GM19324 (cell line): ENCODE data around the gene PTPN12.
"Not testable (repeated sequence)": the region's sequence is repeated elsewhere in the genome, so short reads cannot be mapped to it uniquely, and the experiment has no call there.

Experiments used
- ATAC-seq: cut with Tn5 transposase; IDR thresholded peaks from one replicate; pipeline ENCODE4 v1.9.1; 2021; ENCODE audit warnings: mild to moderate bottlenecking, moderate library complexity; ENCODE audit not compliant: unreplicated experiment, low FRiP score

Gene PTPN12

GRCh38 chr7:77575187-77575586 lies 38.1 kb downstream of the PTPN12 start:
- ATAC-seq: no peak

- ATAC-seq: no peak
Measured at GRCh38 chr7:77576856-77577255, 39.8 kb downstream of the PTPN12 start.

DNA sequence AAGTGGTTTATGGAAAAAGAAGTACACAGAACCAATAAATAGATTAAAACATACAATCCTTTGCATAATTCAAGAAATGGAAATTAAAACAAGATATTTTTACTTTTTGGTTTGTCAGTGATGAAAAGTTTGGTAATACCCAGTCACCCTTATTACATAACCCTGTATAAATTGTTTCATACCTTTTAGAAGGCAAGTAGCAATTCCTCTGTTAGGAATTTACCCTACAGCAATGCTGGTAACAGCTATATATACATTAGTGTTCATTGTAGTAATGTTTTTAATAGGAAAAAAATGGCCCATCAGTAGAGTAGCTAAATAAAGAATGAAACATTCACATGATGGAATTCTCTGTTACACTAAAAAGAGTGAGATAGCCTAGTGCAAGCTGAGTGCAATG lies 42.7 kb downstream of the PTPN12 start:
- no peak for ATAC-seq

- ATAC-seq: no peak
Measured at GRCh38 chr7:77580762-77581350, 43.8 kb downstream of the PTPN12 start.

GRCh38 chr7:77587272-77587671 lies 50.2 kb downstream of the PTPN12 start:
- no peak for ATAC-seq

- no peak for ATAC-seq
Measured at GRCh38 chr7:77600952-77601351, 63.9 kb downstream of the PTPN12 start.

DNA sequence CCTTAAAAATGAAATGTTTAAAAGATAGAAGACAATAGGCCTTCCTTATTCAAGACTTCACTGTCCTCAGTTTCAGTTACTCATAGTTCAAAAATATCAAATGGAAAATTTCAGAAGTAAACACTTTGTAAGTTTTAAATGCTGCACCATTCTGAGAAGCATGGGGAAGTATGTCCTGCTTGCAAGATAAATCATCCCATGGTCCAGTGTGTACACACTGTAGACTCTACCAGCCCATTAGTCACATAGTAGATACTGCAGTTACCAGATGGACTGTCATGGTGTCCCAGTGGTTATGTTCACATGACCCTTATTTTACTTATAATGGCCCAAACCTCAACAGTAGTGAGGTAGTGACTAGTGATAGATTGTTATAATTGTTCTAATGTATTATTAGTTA lies 69.5 kb downstream of the PTPN12 start:
- no peak for ATAC-seq

DNA sequence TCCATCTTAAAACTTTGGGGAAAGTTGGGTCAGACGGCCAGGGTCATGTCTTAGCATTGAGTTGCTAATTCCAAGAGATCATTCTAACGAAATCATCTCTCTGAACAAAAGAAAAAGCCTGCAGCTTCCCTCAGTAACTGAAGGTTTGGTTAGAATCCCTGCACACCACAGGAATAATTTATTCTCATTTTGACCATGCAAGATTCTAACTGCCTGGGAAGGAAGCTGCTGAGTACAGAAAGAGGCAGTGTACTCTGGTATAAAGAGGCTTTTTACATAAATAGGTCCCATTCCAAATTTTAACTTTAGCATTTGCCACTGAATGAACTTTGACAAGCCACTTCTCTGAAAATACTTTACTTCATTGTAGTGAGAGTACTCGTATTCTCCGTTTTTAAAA lies 82.2 kb downstream of the PTPN12 start:
- ATAC-seq: no peak

- ATAC-seq: no peak
Measured at GRCh38 chr7:77626586-77627308, 89.7 kb downstream of the PTPN12 start.

DNA sequence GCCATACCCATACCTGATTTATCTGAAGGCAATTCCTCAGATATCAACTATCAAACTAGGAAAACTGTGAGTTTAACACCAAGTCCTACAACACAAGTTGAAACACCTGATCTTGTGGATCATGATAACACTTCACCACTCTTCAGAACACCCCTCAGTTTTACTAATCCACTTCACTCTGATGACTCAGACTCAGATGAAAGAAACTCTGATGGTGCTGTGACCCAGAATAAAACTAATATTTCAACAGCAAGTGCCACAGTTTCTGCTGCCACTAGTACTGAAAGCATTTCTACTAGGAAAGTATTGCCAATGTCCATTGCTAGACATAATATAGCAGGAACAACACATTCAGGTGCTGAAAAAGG lies 90.2 kb downstream of the PTPN12 start:
- no peak for ATAC-seq

DNA sequence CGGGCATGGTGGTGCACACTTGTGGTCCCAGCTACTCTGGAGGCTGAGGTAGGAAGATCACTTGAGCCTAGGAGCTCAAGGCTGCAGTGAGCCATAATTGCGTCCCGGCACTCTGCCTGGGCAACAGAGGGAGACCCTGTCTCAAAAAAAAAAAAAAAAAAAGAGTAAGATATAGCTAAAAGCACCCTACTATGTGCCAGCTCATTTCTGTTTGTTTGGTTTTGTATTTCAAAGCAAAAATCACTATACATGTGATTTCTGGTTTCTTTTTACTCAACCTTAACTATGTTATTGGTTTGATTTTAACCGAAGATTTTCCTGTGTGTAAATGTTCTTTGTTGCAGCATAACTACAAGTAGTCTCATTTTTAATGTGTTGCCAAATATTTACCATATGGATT lies 92.7 kb downstream of the PTPN12 start:
- no peak for ATAC-seq

GRCh38 chr7:77631820-77632219 lies 94.7 kb downstream of the PTPN12 start:
- ATAC-seq: no peak

- no peak for ATAC-seq
Measured at GRCh38 chr7:77644774-77645173, 107.7 kb downstream of the PTPN12 start.

- no peak for ATAC-seq
Measured at GRCh38 chr7:77648742-77649338, 111.7 kb downstream of the PTPN12 start.

- no peak for ATAC-seq
Measured at GRCh38 chr7:77649716-77650349, 112.7 kb downstream of the PTPN12 start.

GRCh38 chr7:77651575-77652162 lies 114.6 kb downstream of the PTPN12 start:
- ATAC-seq: no peak

- not testable (repeated sequence) for ATAC-seq
Measured at GRCh38 chr7:77652826-77653225, 115.7 kb downstream of the PTPN12 start.

DNA sequence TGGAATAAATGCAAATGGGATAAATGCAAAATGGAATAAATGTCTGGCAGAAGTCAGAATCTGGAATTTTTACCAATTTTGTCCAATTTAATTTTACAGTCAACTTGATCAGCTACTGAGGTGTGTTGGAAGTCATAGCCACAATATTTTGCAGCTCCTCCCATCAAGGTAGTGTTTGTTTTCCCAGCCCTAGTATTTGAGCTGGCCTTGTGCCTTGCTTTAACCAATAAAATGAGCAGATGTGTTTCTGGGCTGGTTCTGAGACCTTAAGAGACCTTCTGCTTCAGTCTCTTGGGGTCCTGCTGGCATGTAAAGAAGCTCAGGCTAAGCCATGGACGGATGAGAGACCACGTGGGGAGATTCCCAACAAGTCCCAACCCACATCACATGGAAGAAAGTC lies 116.5 kb downstream of the PTPN12 start:
- no peak for ATAC-seq

DNA sequence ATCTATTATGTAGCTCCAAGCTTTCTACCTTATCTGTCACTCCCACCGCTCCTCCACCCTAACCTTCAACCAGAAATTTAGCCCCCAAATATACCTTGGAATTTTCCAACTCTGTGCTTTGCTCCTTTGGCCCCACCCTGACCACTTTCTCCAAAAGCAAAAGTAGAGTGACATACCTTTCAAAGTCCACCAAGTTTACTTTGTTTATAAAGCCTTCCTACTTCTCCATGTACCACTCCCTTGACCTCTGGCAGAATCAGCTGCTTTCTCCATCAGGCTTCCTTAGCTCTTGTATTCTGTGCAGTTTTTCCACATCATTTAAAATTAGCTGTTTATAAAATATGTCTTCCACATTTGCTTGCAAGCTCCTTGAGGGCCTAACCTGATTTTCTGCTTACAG lies 118.3 kb downstream of the PTPN12 start:
- no peak for ATAC-seq

- no peak for ATAC-seq
Measured at GRCh38 chr7:77655836-77656455, 118.9 kb downstream of the PTPN12 start.
